Spleen (tissue), 7 donors: ENCODE measurements around the gene NPR2.

Source experiments
- CTCF ChIP-seq, 11 experiments: fragments of 200-600 bp in 7 of 11; fragments of 450-650 bp in 4 of 11; sonication (generic) in 4 of 11; IDR thresholded peaks in 8 of 11; conservative IDR thresholded peaks in 3 of 11; 1 replicate in 7 of 11; 2 replicates in 4 of 11; pipeline versions ENCODE4 v1.4.0 to v1.8.0; 2016 to 2021; ENCODE audit warnings: antibody characterized with exemption in 11 of 11, inconsistent platforms in 4 of 11, mild to moderate bottlenecking in 1 of 11
- POLR2A ChIP-seq, 3 donors: fragments of 450-650 bp; IDR thresholded peaks; one replicate each; pipeline ENCODE4 v1.5.1; 2017; ENCODE audit warnings: antibody characterized with exemption in 3 of 3, mild to moderate bottlenecking in 1 of 3
- POLR2AphosphoS5 ChIP-seq, 3 donors: sonication (generic); formaldehyde crosslinking; IDR thresholded peaks; one replicate each; pipeline ENCODE4 v1.5.1; 2017; ENCODE audit warnings: antibody characterized with exemption in 3 of 3
- donor health status: DM: no; HTN: no; CAD: no; lungs with moderate emphysema.
- donor health status: DM: no; HTN: no; CAD: no.
- donor health status: DM: no; HTN: no; CAD: no.

- TF ChIP-seq POLR2AphosphoS5 (IDR thresholded peaks at IDR 0.05) (no peak), CTCF (IDR thresholded peaks at IDR 0.05 in 8 of 11, conservative IDR thresholded peaks at IDR 0.05 in 3 of 11) (peak; percentile 71 to 90 (median 85)), POLR2A (IDR thresholded peaks at IDR 0.05) (no peak)
Measured at GRCh38 chr9:35826071-35826701, 34.8 kb downstream of the NPR2 start.
